Panc1 (cell line): ENCODE data around the gene FTO. TPM values are rescaled to one million over a fixed set of nuclear protein-coding genes. Genes with fewer than 3 reads are reported as not detected.

ENCODE experiments used
- ATAC-seq: fragments of 200-7000 bp; cut with Tn5 transposase; 2 replicates; pipeline ENCODE4 v1.9.1; 2020; ENCODE audit warnings: mild to moderate bottlenecking, moderate library complexity
- BruUV-seq: library from RNA; stranded (reverse); fragments of 400-500 nt; replicated peaks from 2 replicates; lab custom pipeline; 2021; lab: Mats Ljungman, UMichigan
- CTCF ChIA-PET: fragments of 300-600 bp; sonication (Branson Sonifier 250); formaldehyde crosslinking; loops from one replicate; lab custom pipeline; 2022; ENCODE audit warnings: antibody characterized with exemption; lab: Charles Lee
- POLR2A ChIA-PET: fragments of 300-600 bp; sonication (Branson Sonifier 250); formaldehyde crosslinking; loops from one replicate; lab custom pipeline; 2022; ENCODE audit warnings: antibody characterized with exemption; lab: Charles Lee
- DNase-seq: peaks from one replicate; pipeline ENCODE4 v3.0.0-alpha.2; 2010; ENCODE audit warnings: low read depth, low spot score
- H3K27ac ChIP-seq: 2 replicates; pipeline ENCODE4 v1.5.1; 2011; ENCODE audit warnings: mild to moderate bottlenecking, low read length, inconsistent platforms
- H3K27me3 ChIP-seq: fragments of 200-500 bp; sonication (Bioruptor generic); 2 replicates; pipeline ENCODE4 v1.6.0; 2014; ENCODE audit warnings: low read length, inconsistent platforms; ENCODE audit not compliant: control insufficient read depth, insufficient read depth
- H3K36me3 ChIP-seq: fragments of 200-500 bp; sonication (Bioruptor generic); 2 replicates; pipeline ENCODE4 v1.5.1; 2014; ENCODE audit warnings: inconsistent platforms, mild to moderate bottlenecking, low read length, moderate library complexity; ENCODE audit not compliant: control insufficient read depth, insufficient read depth
- H3K4me1 ChIP-seq: 2 replicates; pipeline ENCODE4 v1.5.1; 2011; ENCODE audit warnings: inconsistent platforms, mild to moderate bottlenecking, low read length, moderate library complexity; ENCODE audit not compliant: control insufficient read depth, insufficient read depth
- H3K4me3 ChIP-seq, 2 experiments: 2 replicates each; pipeline ENCODE4 v1.5.1; 2011 to 2012; ENCODE audit warnings: low read depth in 2 of 2, low read length in 2 of 2, mild to moderate bottlenecking in 2 of 2, inconsistent platforms in 1 of 2, moderate library complexity in 1 of 2
- H3K9me3 ChIP-seq: fragments of 200-500 bp; sonication (Bioruptor generic); 2 replicates; pipeline ENCODE4 v1.5.1; 2014; ENCODE audit warnings: low read depth, mild to moderate bottlenecking, inconsistent platforms, low read length, moderate library complexity; ENCODE audit not compliant: control insufficient read depth, insufficient read depth
- POLR2AphosphoS5 ChIP-seq: IDR thresholded peaks from 2 replicates; pipeline ENCODE4 v1.6.1; 2012; ENCODE audit warnings: mild to moderate bottlenecking, low read depth, low read length, moderate library complexity
- SIN3A ChIP-seq: IDR thresholded peaks from 2 replicates; pipeline ENCODE4 v1.6.1; 2012; ENCODE audit warnings: low read depth, mild to moderate bottlenecking, low read length, moderate library complexity, borderline replicate concordance; ENCODE audit not compliant: insufficient read depth
- TCF7L2 ChIP-seq: IDR thresholded peaks from 2 replicates; pipeline ENCODE4 v1.6.1; 2011; ENCODE audit warnings: mild to moderate bottlenecking, low read depth, low read length, inconsistent platforms
- in situ Hi-C: cut with HindIII; loops from 2 replicates; pipeline ENCODE4 v1.10.0; 2016; ENCODE audit warnings: low sequenced_read_pairs, low pct_unique_long_range_greater_than_20kb
- intact Hi-C: fragments of 100-400 bp; cut with micrococcal nuclease; formaldehyde crosslinking; loops from one replicate; pipeline ENCODE4 v1.10.0; 2022; ENCODE audit not compliant: unreplicated experiment
- total RNA-seq: library from RNA; stranded (reverse); gene quantifications from one replicate; pipeline ENCODE4 v1.2.1, GENCODE V29; 2021; ENCODE audit not compliant: unreplicated experiment
- TF ChIP-seq, protein P1 (sequence below): fragments of 450-650 bp; IDR thresholded peaks from 2 replicates; pipeline ENCODE4 v1.5.1; 2017; ENCODE audit warnings: mild to moderate bottlenecking
- TF ChIP-seq, protein P2 (sequence below), 2 experiments: IDR thresholded peaks; 2 replicates each; pipeline ENCODE4 v1.6.1; 2011 to 2012; ENCODE audit warnings: low read depth in 2 of 2, control low read depth in 1 of 2, low read length in 1 of 2, mild to moderate bottlenecking in 1 of 2, moderate library complexity in 1 of 2; ENCODE audit not compliant: insufficient read depth in 1 of 2

Gene FTO
- total RNA-seq, 1 experiment from 2014 or later = 38.2 TPM

DNA sequence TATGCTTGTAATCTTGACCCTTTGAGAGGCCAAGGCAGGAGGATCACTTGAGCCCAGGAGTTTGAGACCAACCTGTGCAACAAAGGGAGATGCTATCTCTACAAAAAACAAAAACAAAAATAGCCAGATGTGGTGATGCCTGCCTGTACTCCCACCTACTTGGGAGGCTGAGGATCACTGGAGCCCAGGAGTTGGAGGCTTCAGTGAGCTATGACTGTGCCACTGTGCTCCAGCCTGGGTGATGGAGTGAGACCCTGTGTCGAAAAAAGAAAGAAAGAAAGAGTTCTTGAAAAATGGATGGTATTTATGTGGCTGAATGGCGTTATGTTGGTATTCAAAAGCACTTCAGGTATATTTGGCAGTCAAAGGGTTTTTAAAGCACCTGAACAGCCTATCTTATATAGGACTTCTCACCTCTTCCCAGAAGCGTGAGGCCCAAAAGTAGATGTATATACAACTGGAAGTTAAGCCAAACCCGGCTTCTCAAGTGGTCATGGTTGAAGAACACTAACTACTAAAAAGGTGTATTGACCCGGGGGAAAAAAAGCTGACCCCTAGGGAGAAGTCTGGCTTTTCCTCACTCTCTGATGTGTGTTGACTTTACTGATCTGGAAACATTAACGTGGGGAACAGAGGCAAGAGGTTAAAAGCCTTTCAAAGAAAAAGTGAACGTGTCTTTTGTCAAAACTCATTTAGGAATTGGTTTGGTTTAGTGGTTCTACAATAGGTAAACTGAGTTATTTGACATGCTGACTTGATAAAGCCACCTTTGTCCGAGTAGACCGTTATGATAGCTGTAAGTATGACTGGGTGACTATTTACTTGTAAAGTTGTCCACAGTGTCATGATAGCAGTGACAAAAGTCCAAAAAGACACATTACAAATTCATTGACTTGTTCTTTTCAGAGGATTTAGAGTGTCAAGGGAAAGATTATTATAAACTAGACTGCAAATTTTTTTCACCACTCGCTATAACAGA is 399.2 kb downstream of the FTO start:
- no peaks in the 10 kb centered on the region for H3K36me3 ChIP-seq
- CTCF ChIA-PET = no interaction called here
- in situ Hi-C loops = no loop called here
- intact Hi-C loops = no loop called here
- no peaks in the 10 kb centered on the region for H3K4me1 ChIP-seq
- BruUV-seq = no TSS peak
- no peak overlapping the region for H3K27ac ChIP-seq
- ATAC-seq = no peak
- H3K9me3 ChIP-seq = no peaks in the 10 kb centered on the region
- H3K4me3 ChIP-seq = no peak overlapping the region
- TF ChIP-seq, protein P1, sequence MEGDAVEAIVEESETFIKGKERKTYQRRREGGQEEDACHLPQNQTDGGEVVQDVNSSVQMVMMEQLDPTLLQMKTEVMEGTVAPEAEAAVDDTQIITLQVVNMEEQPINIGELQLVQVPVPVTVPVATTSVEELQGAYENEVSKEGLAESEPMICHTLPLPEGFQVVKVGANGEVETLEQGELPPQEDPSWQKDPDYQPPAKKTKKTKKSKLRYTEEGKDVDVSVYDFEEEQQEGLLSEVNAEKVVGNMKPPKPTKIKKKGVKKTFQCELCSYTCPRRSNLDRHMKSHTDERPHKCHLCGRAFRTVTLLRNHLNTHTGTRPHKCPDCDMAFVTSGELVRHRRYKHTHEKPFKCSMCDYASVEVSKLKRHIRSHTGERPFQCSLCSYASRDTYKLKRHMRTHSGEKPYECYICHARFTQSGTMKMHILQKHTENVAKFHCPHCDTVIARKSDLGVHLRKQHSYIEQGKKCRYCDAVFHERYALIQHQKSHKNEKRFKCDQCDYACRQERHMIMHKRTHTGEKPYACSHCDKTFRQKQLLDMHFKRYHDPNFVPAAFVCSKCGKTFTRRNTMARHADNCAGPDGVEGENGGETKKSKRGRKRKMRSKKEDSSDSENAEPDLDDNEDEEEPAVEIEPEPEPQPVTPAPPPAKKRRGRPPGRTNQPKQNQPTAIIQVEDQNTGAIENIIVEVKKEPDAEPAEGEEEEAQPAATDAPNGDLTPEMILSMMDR = no peak
- no peak for TF ChIP-seq SIN3A
- TF ChIP-seq TCF7L2 = no peak
- TF ChIP-seq POLR2AphosphoS5 = no peak
- TF ChIP-seq, protein P2, sequence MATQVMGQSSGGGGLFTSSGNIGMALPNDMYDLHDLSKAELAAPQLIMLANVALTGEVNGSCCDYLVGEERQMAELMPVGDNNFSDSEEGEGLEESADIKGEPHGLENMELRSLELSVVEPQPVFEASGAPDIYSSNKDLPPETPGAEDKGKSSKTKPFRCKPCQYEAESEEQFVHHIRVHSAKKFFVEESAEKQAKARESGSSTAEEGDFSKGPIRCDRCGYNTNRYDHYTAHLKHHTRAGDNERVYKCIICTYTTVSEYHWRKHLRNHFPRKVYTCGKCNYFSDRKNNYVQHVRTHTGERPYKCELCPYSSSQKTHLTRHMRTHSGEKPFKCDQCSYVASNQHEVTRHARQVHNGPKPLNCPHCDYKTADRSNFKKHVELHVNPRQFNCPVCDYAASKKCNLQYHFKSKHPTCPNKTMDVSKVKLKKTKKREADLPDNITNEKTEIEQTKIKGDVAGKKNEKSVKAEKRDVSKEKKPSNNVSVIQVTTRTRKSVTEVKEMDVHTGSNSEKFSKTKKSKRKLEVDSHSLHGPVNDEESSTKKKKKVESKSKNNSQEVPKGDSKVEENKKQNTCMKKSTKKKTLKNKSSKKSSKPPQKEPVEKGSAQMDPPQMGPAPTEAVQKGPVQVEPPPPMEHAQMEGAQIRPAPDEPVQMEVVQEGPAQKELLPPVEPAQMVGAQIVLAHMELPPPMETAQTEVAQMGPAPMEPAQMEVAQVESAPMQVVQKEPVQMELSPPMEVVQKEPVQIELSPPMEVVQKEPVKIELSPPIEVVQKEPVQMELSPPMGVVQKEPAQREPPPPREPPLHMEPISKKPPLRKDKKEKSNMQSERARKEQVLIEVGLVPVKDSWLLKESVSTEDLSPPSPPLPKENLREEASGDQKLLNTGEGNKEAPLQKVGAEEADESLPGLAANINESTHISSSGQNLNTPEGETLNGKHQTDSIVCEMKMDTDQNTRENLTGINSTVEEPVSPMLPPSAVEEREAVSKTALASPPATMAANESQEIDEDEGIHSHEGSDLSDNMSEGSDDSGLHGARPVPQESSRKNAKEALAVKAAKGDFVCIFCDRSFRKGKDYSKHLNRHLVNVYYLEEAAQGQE (IDR thresholded peaks at IDR 0.05; ENCODE audit: insufficient read depth in 1 of 2, low read depth in 2 of 2, low read length in 1 of 2) = no peak
- H3K27me3 ChIP-seq = no peaks in the 10 kb centered on the region
- no peak for DNase-seq
- POLR2A ChIA-PET = no interaction called here

DNA sequence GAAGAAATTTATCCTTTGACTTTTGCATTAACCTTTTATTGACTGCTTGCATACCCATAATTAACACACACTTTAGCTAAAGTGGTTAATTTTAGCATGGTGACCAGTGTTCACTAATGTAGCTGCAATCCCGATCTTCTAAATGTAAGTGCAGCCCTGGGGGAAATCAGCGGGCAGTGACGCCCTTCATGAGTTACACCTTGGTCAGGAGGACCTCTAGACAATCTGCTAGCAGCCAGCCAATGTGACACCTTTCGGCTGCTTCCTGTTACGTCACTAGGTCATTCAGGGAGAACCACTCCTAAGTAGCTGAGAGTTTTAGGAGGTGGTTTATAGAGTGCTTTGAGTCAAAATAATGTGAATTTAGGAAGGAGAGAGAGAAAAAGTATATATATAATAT is 402.1 kb downstream of the FTO start:
- TF ChIP-seq TCF7L2 (no peak), POLR2AphosphoS5 (no peak), SIN3A (no peak)
- TF ChIP-seq, protein P1 = no peak
- TF ChIP-seq, protein P2 (IDR thresholded peaks at IDR 0.05; ENCODE audit: insufficient read depth in 1 of 2, low read depth in 2 of 2, low read length in 1 of 2) = no peak
- ATAC-seq (no peak), DNase-seq (no peak)
- in situ Hi-C loops (no loop called here), intact Hi-C loops (no loop called here)
- H3K4me1 ChIP-seq = no peaks in the 10 kb centered on the region
- no peaks in the 10 kb centered on the region for H3K9me3 ChIP-seq
- H3K27me3 ChIP-seq = no peaks in the 10 kb centered on the region
- no peak overlapping the region for H3K4me3 ChIP-seq
- no peaks in the 10 kb centered on the region for H3K36me3 ChIP-seq
- POLR2A ChIA-PET = no interaction called here
- BruUV-seq = no TSS peak
- no peak overlapping the region for H3K27ac ChIP-seq
- CTCF ChIA-PET = no interaction called here
